NCI-H1436 treated with DMSO at 0.1 percent for 48 hours (cell line): ENCODE results near the gene DHX34.
"Not testable (repeated sequence)": the region's sequence is repeated elsewhere in the genome, so short reads cannot be mapped to it uniquely, and the experiment has no call there.

Source experiments
- DNase-seq: peaks from one replicate; lab custom pipeline; 2025; lab: John Stamatoyannopoulos, UW

The DHX34 gene

GRCh38 chr19:47370045-47370611 is 21.0 kb downstream of the DHX34 start:
- DNase-seq = no peak

DNA sequence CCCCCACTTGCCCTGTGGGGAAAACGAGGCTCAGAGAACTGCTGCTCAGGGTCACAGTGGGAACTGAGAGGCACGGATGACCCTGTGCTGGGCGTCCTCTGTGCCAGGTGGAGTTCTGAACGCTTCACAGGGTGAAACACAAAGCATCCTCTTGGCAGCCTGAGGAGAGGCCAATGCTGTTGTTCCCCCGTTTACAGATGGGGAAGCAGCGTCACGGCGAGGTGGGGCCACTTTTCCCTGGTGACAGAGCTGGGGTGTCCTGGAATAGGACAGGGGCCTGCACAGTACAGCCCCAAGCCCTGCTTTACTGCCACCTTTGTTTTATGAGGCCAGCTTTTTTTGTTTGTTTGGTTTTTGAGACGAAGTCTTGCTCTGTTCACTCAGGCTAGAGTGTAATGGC is 22.1 kb downstream of the DHX34 start:
- DNase-seq = no peak

DNA sequence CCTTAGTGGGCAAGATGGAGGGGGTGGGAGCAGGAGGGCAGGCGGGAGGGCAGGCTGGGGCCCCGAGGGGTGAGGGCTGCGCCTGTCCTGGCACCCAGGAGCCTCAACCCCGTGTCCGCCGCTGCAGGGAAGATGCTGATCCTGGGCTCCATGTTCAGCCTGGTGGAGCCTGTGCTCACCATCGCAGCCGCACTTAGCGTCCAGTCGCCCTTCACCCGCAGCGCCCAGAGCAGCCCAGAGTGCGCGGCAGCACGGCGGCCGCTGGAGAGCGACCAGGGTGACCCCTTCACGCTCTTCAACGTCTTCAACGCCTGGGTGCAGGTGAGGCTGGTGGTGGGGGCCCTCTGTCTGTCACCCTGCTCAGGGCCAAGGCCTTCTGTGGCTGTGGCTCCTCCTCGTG is 23.5 kb downstream of the DHX34 start:
- no peak for DNase-seq

DNA sequence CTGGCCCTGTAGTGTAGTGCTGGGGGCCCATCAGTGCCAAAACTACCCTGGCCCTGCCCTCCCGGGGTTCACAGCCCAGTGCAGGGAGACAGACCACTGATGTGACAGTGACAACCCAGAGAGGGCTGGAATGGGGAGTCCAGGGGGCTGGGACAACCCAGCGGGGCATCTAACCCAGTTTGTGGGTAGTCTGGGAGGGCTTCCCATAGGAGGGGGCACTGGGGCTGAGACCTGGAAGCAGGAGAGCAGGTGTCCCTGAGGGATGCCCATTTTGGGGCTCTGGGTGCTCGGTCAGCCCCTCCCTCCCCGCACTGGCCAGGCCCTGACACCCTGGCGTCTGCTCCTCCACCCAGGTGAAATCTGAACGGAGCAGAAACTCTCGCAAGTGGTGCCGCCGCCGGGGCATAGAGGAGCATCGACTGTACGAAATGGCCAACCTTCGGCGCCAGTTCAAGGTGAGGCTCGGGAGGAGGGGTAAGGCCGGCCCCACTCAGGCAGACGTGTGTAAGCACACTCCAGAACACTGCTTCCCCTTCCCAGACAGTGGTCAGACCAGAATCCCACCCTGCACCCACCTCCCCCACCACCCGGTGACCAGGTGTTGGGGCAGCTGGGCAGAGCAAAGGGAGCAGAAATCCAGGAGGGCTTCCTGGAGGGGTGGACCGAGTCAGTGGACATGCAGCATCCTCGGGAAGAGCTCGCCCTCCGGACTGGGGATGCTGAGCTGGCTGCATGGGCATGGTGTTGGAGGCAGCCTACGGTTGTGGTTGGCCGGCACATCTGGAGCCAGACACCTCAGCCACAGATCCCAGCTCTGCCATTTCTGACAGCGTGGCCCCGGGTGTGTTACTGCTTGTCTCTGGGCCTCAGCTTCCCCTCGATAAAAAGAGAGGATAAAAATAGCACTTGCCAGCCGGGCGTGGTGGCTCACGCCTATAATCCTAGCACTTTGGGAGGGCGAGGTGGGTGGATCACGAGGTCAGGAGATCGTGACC is 24.4 kb downstream of the DHX34 start:
- DNase-seq = no peak

DNA sequence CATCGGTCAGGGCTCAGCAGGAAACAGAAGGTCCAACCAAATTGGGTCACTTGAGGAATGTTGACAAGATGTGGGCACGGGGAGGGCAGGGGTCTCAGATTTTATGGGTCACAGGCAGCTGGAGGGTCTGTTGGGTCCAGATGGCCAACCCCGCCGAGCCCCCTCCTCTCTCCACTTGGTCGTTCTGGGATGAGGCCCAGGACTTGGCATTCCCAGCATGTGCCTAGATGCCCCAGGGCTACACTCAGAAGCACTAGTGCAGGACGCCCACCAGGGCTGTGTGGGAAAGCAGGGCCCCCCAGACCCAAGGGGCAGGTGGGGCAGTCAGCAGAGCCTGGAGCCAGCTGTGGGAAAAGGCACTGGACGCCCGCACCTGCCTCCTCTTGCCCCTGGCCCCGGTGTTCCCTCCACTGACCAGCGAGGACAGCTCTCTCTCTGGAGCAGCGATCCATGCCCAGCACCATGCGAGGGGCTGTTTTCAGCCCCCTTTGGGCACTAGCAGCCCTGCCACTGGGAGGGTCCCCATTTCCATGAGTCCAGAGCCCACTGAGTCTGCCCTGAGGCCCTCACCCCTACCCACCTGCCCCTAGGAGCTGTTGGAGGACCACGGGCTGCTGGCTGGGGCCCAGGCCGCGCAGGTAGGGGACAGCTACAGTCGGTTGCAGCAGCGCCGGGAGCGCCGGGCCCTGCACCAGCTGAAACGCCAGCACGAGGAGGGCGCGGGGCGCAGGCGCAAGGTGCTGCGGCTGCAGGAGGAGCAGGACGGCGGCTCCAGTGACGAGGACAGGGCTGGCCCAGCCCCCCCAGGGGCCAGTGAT is 26.0 kb downstream of the DHX34 start:
- no peak for DNase-seq

DNA sequence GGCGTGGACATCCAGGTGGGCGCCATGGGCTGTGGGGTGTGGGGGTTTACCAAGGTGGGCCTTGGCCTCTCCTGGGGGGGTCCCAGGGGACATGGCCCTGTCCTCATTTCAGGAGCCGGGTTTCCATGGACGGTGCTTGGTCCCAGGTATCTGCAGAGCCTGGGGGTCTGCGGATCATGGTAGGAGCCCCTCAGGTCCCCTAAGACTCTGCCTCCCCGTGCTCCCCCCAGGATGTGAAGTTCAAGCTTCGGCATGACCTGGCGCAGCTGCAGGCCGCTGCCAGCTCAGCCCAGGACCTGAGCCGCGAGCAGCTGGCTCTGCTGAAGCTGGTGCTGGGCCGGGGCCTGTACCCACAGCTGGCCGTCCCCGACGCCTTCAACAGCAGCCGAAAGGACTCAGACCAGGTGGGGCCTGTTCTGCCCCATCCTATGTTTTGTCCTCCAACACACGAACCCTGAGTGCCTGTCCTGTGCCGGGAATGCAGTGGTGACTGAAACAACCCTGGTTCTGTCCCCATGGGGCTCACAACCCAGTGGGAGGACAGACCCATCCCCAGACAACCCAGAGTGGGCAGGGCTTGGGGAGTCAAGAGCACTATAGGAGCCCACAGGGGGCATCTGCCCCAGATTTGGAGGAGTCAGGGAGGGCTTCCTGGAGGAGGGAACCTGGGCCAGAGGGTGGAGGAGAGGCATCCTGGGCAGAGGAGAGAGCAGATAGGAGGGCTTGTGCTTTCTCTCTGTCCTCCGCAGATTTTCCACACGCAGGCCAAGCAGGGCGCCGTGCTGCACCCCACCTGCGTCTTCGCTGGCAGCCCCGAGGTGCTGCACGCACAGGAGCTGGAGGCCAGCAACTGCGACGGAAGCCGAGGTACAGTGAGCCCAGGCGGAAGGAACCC is 26.8 kb downstream of the DHX34 start:
- DNase-seq = no peak

DNA sequence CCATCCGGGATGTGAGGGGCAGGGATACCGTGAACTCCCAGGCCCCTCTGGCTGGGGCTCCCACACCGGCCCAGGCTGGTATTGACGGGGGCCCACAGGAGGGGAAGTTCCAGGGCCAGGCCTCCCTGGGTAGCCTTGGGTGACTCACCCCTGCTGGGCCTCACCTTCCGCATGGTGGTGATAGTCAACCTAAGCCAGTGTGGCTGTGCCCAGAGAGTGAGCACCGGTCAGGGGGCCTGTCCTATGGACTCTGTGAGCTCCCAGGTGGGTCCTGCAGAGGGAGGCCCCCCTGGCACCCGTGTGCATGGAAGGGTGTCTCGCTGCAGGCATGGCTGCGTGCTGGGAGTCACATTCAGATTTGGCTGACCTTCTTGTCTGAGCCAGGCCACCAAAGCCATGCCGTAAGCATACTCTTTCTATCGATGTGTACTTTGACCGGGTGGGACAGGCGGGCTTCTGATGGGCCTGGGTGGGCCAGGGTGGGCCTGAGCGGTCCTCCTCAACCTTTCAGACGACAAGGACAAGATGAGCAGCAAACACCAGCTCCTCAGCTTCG is 27.6 kb downstream of the DHX34 start:
- DNase-seq = no peak

GRCh38 chr19:47377208-47377701 is 28.1 kb downstream of the DHX34 start:
- DNase-seq = no peak

GRCh38 chr19:47377801-47378200 is 28.7 kb downstream of the DHX34 start:
- DNase-seq = no peak

- no peak for DNase-seq
Observed at GRCh38 chr19:47378246-47378645, 29.1 kb downstream of the DHX34 start.

DNA sequence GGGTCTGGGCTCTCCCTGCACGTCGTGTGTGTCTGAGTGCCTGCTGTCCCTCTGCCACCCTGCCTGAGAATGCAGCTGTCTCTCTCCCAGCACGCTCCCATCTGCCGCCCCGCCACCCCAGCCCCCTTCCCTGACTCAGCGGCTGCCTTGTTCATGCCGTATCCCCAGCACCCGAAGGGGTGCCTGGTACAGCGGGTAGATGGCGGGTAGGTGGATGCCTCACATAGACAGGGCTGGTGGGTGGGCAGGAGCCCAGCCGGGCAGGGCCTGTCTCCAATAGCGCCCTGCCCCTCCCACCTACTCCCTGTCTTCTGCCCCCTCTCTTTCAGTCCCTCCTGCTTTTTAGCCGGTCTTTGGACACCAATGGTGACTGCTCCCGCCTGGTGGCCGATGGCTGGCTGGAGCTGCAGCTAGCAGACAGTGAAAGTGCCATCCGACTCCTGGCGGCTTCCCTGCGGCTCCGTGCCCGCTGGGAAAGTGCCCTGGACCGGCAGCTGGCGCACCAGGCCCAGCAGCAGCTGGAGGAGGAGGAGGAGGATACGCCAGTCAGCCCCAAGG is 30.3 kb downstream of the DHX34 start:
- no peak for DNase-seq

DNA sequence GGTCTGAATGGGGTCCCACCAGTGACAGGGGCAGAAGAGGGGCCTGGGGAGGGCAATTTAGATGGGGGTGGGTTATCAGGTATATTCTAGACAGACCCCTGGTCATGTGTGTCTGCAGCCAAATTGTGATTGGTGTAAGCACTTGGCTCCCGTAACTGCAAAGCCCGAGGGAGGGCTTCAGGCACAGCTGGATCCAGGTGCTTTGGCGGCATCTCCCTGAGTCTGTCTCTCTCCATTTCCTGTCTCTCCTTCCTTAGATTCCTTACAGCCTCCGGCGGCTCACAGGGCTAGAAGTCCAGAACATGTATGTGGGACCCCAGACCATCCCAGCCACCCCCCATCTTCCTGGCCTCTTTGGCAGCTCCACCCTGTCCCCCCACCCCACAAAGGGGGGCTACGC is 31.4 kb downstream of the DHX34 start:
- no peak for DNase-seq

DNA sequence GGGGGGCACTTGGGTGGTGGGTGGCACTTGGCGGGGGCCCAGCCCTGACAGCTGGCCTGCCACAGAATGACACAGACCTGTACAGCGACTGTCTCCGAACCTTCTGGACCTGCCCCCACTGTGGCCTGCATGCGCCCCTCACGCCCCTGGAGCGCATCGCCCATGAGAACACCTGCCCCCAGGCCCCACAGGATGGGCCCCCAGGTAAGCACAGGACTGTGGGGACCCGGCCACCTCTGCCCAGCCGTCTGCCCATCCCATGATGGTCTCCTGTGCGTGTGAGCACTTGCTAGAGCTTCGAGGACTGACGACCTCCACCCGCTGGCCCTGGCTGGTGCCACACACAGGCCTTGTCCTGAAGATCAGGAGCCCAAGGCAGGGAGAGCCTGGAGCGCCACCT is 32.0 kb downstream of the DHX34 start:
- DNase-seq = no peak

- no peak for DNase-seq
Observed at GRCh38 chr19:47381653-47382279, 32.7 kb downstream of the DHX34 start.

DNA sequence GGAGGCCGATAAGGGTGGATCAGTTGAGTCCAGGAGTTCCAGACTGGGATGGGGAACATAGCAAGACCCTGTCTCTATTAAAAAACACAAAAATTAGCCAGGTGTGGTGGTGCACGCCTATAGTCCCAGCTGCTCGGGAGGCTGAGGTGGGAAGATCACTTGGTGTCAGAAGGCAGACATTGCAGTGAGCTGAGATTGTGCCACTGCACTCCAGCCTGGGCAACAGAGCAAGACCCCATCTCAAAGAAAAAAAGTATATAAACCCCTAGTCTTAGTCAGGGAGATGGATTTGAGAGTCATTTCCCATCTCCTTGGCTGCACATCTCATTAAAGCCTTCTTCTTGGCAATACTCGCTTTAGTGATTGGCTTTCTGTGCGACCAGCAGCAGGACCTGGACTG is 34.8 kb downstream of the DHX34 start:
- not testable (repeated sequence) for DNase-seq

- DNase-seq = not testable (repeated sequence)
Observed at GRCh38 chr19:47384533-47384932, 35.4 kb downstream of the DHX34 start.

GRCh38 chr19:47386582-47386981 is 37.5 kb downstream of the DHX34 start:
- DNase-seq = not testable (repeated sequence)

GRCh38 chr19:47387623-47388022 is 38.5 kb downstream of the DHX34 start:
- DNase-seq = not testable (repeated sequence)

- not testable (repeated sequence) for DNase-seq
Observed at GRCh38 chr19:47388721-47389120, 39.6 kb downstream of the DHX34 start.

DNA sequence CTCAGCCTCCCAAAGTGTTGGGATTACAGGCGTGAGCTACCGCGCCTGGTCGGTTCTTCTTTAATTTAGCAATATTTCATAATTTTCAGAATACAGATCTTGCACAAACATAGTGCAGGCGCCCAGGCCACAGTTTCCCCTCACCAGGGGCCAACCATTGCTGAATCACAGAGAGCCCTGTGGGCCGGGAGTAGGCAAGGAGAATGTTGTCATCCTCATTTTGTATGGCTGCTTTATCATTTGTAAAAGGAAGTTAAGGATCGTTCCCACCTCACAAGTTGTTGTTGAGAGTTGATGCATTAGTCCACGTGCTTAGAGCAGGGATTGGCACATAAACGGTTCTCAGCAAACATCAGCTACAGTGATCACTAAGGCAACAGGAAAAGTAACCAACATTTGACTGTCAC is 40.0 kb downstream of the DHX34 start:
- DNase-seq = no peak
